Fibroblast of mammary gland (primary cell): ENCODE measurements around the gene RUSF1.
"Not testable (repeated sequence)": the region's sequence is repeated elsewhere in the genome, so short reads cannot be mapped to it uniquely, and the experiment has no call there.

Source experiments
- DNase-seq: peaks from one replicate; pipeline ENCODE4 v3.0.0-alpha.2; 2010; ENCODE audit warnings: low read depth
- H3K4me3 ChIP-seq: 2 replicates; pipeline ENCODE4 v1.5.1; 2011; ENCODE audit warnings: low read depth, mild to moderate bottlenecking, low read length, moderate library complexity; ENCODE audit not compliant: control insufficient read depth
- TF ChIP-seq, protein P1 (sequence below): conservative IDR thresholded peaks from 2 replicates; pipeline ENCODE4 v1.5.1; 2011; ENCODE audit warnings: low read depth, low read length, inconsistent platforms; ENCODE audit not compliant: control insufficient read depth, insufficient read depth

The RUSF1 gene

DNA sequence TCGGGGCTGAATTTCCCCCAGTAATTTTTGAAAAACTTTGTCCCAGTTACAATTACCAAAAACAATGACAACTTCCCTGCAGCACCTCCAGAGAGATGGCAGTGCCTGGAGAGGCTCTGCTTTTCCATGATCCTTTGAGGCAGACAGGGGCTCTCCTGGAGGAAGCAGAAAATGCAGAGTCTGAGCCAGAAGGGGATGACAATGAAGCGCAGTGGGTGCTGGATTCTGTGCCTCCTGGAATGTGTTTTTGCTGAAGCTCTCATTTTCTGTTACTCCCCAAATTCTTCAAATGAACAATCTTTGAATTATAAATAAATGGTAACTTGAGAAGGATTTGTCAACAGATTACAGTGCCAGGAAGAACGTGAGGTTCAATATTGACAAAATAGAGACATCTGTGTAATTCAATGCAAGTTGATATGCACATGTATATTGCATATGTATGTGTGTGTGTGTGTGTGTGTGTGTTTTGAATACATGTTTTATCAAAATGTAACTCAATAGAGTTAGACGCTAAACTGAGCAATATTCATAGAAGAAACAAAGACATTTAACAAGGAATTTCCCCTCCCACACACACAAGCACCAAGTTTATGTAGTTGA, 9.7 kb upstream of the RUSF1 start:
- TF ChIP-seq, protein P1, sequence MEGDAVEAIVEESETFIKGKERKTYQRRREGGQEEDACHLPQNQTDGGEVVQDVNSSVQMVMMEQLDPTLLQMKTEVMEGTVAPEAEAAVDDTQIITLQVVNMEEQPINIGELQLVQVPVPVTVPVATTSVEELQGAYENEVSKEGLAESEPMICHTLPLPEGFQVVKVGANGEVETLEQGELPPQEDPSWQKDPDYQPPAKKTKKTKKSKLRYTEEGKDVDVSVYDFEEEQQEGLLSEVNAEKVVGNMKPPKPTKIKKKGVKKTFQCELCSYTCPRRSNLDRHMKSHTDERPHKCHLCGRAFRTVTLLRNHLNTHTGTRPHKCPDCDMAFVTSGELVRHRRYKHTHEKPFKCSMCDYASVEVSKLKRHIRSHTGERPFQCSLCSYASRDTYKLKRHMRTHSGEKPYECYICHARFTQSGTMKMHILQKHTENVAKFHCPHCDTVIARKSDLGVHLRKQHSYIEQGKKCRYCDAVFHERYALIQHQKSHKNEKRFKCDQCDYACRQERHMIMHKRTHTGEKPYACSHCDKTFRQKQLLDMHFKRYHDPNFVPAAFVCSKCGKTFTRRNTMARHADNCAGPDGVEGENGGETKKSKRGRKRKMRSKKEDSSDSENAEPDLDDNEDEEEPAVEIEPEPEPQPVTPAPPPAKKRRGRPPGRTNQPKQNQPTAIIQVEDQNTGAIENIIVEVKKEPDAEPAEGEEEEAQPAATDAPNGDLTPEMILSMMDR, result no peak
- no peak overlapping the region for H3K4me3 ChIP-seq
- no peak for DNase-seq

DNA sequence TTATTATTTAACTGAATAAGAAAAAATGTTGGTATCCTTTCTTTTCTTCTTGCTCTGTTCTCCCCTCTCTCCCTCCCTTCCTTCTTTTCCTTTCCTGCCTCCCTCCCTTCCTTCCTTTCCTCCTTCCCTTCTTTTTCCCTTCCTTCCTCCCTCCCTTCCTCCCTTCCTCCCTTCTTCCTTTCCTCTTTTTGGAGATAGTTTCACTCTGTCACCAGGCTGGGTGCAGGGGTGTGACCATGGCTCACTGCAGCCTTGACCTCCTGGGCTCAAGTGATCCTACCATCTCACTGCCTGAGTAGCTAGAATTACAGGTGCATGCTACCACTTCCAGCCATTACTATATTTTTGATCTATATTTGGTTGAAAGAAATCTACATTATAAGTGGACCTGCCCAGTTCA, 5.7 kb upstream of the RUSF1 start:
- DNase-seq, result no peak
- H3K4me3 ChIP-seq, result no peak overlapping the region
- TF ChIP-seq, protein P1, result no peak

DNA sequence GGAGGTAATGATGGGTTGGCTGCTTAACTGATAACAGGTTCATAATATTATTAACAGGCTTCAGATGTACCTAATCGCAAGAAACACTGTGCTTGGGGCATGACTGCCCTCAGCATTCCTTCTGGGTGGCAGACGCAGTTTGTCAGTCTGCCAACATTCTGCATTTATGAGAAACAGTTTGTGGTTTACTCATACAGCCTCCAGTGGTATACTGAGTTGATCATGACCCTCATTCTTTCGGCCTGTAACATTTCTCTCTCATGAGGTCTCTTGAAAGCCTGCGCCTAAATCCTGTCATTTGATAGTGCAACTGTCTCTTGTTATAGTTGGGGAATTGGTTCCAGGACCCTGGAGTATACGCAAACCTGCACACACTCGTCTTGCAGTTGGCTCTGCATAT, 4.9 kb upstream of the RUSF1 start:
- peak; percentile 49 for DNase-seq
- TF ChIP-seq, protein P1, result no peak
- H3K4me3 ChIP-seq, result no peak overlapping the region

DNA sequence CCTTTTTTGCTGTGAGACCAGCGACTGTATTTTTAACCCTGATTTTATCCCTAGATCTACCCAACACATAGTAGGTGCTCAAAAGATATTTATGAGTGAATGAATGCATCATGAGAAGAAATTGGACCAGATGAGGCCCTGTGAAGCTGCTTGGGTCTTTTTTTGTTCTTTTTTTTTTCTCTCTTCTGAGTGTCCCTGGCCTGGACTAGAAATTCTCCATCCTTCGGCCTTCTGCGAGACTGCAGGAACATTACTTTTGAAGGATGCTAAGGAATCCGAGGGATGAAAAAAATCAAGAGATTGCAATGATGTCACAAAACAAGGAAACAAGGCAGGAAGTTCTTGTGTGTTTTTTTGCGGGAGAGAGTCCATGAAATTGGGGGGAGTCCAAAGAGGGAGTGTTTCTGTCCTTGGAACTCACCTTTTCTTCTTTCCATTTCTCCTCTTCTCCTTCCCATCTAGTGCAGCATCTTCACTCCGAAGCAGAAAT, 560 bp upstream of the RUSF1 start:
- DNase-seq, result peak; percentile 60
- peak overlapping the region; percentile 94 for H3K4me3 ChIP-seq
- TF ChIP-seq, protein P1, result no peak

DNA sequence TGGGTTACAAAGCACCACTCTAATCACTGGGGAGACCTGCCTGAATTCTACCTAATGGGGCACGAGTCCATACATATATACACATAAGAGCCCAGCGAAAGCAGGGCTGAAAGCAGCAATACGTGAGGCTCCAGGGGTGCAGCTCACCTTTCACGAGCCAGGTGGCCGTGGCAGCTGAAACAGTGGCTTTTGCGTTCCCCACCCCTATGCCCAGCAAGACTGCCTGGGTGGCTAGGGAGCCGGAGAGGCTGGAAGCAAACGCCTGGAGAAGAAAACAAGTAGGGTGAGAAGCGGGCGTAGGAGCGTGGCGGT, 618 bp downstream of the RUSF1 start:
- TF ChIP-seq, protein P1, result no peak
- DNase-seq, result no peak
- peak overlapping the region; percentile 94 for H3K4me3 ChIP-seq

DNA sequence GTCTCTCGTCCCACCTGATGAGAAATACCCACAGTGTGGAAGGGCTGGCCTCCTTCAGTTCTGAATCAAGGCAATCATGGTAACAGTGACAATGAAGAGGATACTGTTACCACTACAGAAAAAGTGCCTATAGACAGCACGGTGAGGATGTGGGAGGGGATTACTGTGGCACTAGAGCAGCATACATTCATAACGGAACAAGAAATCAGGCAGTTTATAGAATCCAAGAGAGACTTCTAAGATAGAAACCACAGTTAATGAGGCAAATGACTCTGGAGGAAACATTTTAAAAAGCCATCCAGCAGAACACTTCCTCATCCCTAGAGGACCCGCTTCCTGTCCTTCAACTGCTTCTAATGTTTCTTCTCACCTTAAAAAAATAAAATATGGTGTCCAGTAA, 2.7 kb downstream of the RUSF1 start:
- TF ChIP-seq, protein P1, result no peak
- DNase-seq, result no peak
- H3K4me3 ChIP-seq, result no peak overlapping the region

DNA sequence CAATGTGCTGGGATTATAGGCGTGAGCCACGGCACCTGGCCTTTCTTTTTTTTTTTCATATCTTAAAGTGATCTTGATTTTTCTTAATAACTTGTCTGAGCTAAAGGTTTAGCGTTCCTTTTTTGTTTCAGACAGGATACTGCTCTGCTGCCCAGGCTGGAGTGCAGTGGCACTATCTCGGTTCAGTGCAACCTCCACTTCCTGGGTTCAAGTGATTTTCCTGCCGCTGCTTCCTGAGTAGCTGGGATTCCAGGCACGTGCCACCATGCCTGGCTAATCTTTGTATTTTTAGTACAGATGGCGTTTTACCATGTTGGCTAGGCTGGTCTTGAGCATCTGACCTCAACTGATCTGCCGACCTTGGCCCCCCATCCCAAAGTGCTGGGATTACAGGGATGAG, 4.0 kb downstream of the RUSF1 start:
- no peak overlapping the region for H3K4me3 ChIP-seq
- TF ChIP-seq, protein P1, result no peak
- DNase-seq, result no peak

DNA sequence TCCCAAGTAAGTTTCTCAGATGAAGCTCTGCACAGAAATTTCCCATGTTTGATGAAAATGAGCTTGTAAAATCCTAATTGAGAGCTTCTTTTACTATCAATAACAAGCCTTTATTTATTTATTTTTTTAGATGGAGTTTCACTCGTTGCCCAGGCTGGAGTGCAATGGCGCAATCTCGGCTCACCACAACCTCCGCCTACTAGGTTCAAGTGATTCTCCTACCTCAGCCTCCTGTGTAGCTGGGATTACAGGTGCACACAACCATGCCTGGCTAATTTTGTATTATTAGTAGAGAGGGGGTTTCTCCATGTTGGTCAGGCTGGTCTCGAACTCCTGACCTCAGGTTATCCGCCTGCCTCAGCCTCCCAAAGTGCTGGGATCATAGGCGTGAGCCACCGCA, 4.6 kb downstream of the RUSF1 start:
- DNase-seq, H3K4me3 ChIP-seq: not testable (repeated sequence)
